IPS-20b (cell line): Measurements from ENCODE around the gene SYNDIG1.

Source experiments
- H3K27ac ChIP-seq: one replicate; pipeline ENCODE4 v1.5.1; 2013; ENCODE audit warnings: low read length
- H3K27me3 ChIP-seq: 2 replicates; pipeline ENCODE4 v1.6.1; 2013; ENCODE audit warnings: mild to moderate bottlenecking, low read length, inconsistent platforms; ENCODE audit not compliant: insufficient read depth
- H3K36me3 ChIP-seq: 2 replicates; pipeline ENCODE4 v1.6.1; 2013; ENCODE audit warnings: low read depth, mild to moderate bottlenecking, inconsistent platforms, low read length, moderate library complexity; ENCODE audit not compliant: insufficient read depth
- H3K4me1 ChIP-seq: 2 replicates; pipeline ENCODE4 v1.6.1; 2013; ENCODE audit warnings: mild to moderate bottlenecking, control low read depth, inconsistent platforms, low read length, moderate library complexity; ENCODE audit not compliant: insufficient read depth
- H3K4me3 ChIP-seq: 2 replicates; pipeline ENCODE4 v1.5.1; 2013; ENCODE audit warnings: mild to moderate bottlenecking, low read length, inconsistent platforms
- H3K9ac ChIP-seq: 2 replicates; pipeline ENCODE4 v1.6.1; 2013; ENCODE audit warnings: low read depth, mild to moderate bottlenecking, inconsistent platforms, low read length, moderate library complexity
- H3K9me3 ChIP-seq: 2 replicates; pipeline ENCODE4 v1.6.1; 2013; ENCODE audit warnings: mild to moderate bottlenecking, low read depth, low read length, inconsistent platforms; ENCODE audit not compliant: insufficient read depth

Gene SYNDIG1

GRCh38 chr20:24702501-24703283 lies 233.3 kb downstream of the SYNDIG1 start:
- Histone ChIP-seq H3K27ac (no peak overlapping the region), H3K27me3 (no peaks in the 10 kb centered on the region), H3K9ac (no peak overlapping the region), H3K4me1 (no peaks in the 10 kb centered on the region), H3K36me3 (no peaks in the 10 kb centered on the region), H3K4me3 (no peak overlapping the region), H3K9me3 (no peaks in the 10 kb centered on the region)

GRCh38 chr20:24703284-24703610 lies 233.8 kb downstream of the SYNDIG1 start:
- Histone ChIP-seq H3K36me3 (no peaks in the 10 kb centered on the region), H3K9ac (no peak overlapping the region), H3K4me1 (no peaks in the 10 kb centered on the region), H3K27ac (no peak overlapping the region), H3K4me3 (no peak overlapping the region), H3K27me3 (no peaks in the 10 kb centered on the region), H3K9me3 (no peaks in the 10 kb centered on the region)

GRCh38 chr20:24704899-24705298 lies 235.5 kb downstream of the SYNDIG1 start:
- no peaks in the 10 kb centered on the region; the same call in 1 of the 2 replicates for H3K27me3 ChIP-seq

GRCh38 chr20:24705486-24705885 lies 236.1 kb downstream of the SYNDIG1 start:
- Histone ChIP-seq H3K36me3 (no peaks in the 10 kb centered on the region), H3K9me3 (no peaks in the 10 kb centered on the region), H3K4me3 (no peak overlapping the region), H3K9ac (no peak overlapping the region), H3K4me1 (no peaks in the 10 kb centered on the region), H3K27me3 (no peaks in the 10 kb centered on the region; the same call in 1 of the 2 replicates), H3K27ac (no peak overlapping the region)

More at GRCh38 chr20:24704899-24705298, 235.5 kb downstream of the SYNDIG1 start:
- H3K9ac ChIP-seq: no peak overlapping the region
- no peaks in the 10 kb centered on the region for H3K36me3 ChIP-seq
- H3K4me1 ChIP-seq: no peaks in the 10 kb centered on the region
- no peak overlapping the region for H3K27ac ChIP-seq
- no peak overlapping the region for H3K4me3 ChIP-seq
- H3K9me3 ChIP-seq: no peaks in the 10 kb centered on the region

- H3K36me3 ChIP-seq: no peaks in the 10 kb centered on the region
- no peaks in the 10 kb centered on the region for H3K4me1 ChIP-seq
- H3K4me3 ChIP-seq: no peak overlapping the region
- no peak overlapping the region for H3K27ac ChIP-seq
- no peaks in the 10 kb centered on the region for H3K9me3 ChIP-seq
- H3K9ac ChIP-seq: no peak overlapping the region
- H3K27me3 ChIP-seq: no peaks in the 10 kb centered on the region; the same call in 1 of the 2 replicates
Observed at GRCh38 chr20:24708411-24709295, 239.2 kb downstream of the SYNDIG1 start.
